Skeletal muscle tissue (tissue), 4 donors: ENCODE data around the gene WDR49. TPM values are rescaled to one million over a fixed set of nuclear protein-coding genes. Genes with fewer than 3 reads are reported as not detected.

Experiments used
- H3K27ac ChIP-seq: one replicate; pipeline ENCODE4 v1.7.0; 2013; ENCODE audit warnings: mild to moderate bottlenecking, low read depth, low read length, inconsistent platforms
- H3K27me3 ChIP-seq, 3 donors: one replicate each; pipeline ENCODE4 v1.7.0; 2013; ENCODE audit warnings: low read length in 3 of 3; ENCODE audit not compliant: control insufficient read depth in 3 of 3, insufficient read depth in 3 of 3
- H3K36me3 ChIP-seq, 3 donors: one replicate each; pipeline ENCODE4 v1.7.0; 2013; ENCODE audit warnings: low read length in 3 of 3; ENCODE audit not compliant: control insufficient read depth in 3 of 3, insufficient read depth in 3 of 3
- H3K4me1 ChIP-seq, 3 donors: one replicate each; pipeline ENCODE4 v1.7.0; 2013; ENCODE audit warnings: low read length in 3 of 3, mild to moderate bottlenecking in 3 of 3; ENCODE audit not compliant: control insufficient read depth in 3 of 3, insufficient read depth in 3 of 3
- H3K4me3 ChIP-seq, 3 donors: one replicate each; pipeline ENCODE4 v1.7.0; 2013; ENCODE audit warnings: low read length in 3 of 3
- H3K9ac ChIP-seq, 3 donors: one replicate each; pipeline ENCODE4 v1.7.0; 2013; ENCODE audit warnings: low read length in 3 of 3, mild to moderate bottlenecking in 3 of 3, moderate library complexity in 2 of 3, low read depth in 1 of 3
- H3K9me3 ChIP-seq, 3 donors: one replicate each; pipeline ENCODE4 v1.7.0; 2013; ENCODE audit warnings: low read length in 3 of 3; ENCODE audit not compliant: control insufficient read depth in 3 of 3
- total RNA-seq: library from RNA; depleted of rRNA; stranded (reverse); fragments of >200 nt; gene quantifications from one replicate; pipeline ENCODE4 v1.2.3, GENCODE V29; 2014
- donor health status: Osteomylitis.

The WDR49 gene
- total RNA-seq, 1 donor from 2014 or later: 5.7 TPM

DNA sequence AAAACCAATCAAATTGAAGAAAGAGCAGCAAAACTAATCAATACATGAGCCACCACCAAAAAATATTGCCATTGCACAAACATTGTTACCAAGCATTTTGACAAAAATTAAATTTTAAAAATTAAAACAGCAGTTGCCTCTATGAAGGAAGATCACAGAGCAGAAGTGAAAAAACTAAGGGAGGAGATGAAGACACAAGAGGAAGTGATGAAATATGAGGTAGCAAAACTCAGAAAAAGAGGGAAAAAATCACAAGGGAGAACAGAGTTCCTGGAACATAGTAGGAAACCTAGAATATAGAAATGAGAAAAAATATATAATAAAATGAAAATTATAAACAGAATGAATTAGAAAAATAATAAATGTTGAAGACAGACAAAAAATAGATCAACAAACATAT, 172.6 kb downstream of the WDR49 start:
- Histone ChIP-seq H3K9ac (no peak overlapping the region), H3K27me3 (no peaks in the 10 kb centered on the region), H3K27ac (no peak overlapping the region), H3K4me3 (no peak overlapping the region), H3K9me3 (no peaks in the 10 kb centered on the region), H3K4me1 (no peaks in the 10 kb centered on the region), H3K36me3 (no peaks in the 10 kb centered on the region)

DNA sequence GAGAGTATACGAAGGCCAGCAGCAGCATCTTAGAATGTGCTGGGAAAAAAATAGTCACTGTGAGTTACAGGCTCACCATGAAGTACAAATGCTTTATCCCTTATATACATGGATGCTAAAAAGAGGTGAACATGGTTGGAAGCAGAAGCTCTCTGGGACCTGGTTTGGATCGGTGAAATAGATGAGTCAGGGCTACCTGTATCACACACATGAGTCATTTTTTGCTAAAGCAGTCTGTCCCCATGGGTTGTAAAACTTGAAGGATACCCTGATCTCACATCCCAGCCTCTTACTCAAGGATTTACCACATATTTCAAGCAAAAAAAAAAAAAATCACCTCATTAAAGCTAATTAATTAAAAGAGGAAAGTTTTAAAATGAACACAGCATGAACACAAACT, 173.0 kb downstream of the WDR49 start:
- H3K27me3 ChIP-seq: no peaks in the 10 kb centered on the region
- no peaks in the 10 kb centered on the region for H3K9me3 ChIP-seq
- no peak overlapping the region for H3K4me3 ChIP-seq
- H3K4me1 ChIP-seq: no peaks in the 10 kb centered on the region
- no peaks in the 10 kb centered on the region for H3K36me3 ChIP-seq
- H3K27ac ChIP-seq: no peak overlapping the region
- no peak overlapping the region for H3K9ac ChIP-seq

DNA sequence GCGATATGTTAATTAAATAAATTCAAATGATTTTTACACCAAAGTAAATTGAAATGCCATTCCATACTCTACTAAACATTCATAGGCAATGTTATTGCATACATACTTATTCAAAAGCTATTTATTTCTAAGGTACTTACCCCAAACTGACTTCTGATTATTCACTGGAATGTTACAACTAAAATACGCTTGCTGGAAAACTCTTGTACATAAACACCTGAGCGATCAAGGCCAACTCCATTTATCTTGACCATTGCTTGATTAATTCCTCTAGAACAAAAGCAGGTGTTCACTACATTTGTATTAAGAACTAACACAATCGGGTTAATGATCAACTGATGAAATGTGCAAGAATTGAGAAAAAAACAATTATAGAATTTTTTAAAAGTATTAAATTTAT, 179.9 kb downstream of the WDR49 start, which contains the start of gene SERPINI2:
Gene SERPINI2 (minus strand): TSS at position 180 of the 400 bp plus-strand sequence. CDS start 2,208 bp downstream, outside the sequence.
- Histone ChIP-seq H3K27me3 (no peaks in the 10 kb centered on the region), H3K36me3 (no peaks in the 10 kb centered on the region), H3K4me1 (no peaks in the 10 kb centered on the region), H3K9ac (no peak within 1 kb of the TSS), H3K9me3 (no peaks in the 10 kb centered on the region), H3K27ac (no peak within 1 kb of the TSS), H3K4me3 (no peak within 1 kb of the TSS)

DNA sequence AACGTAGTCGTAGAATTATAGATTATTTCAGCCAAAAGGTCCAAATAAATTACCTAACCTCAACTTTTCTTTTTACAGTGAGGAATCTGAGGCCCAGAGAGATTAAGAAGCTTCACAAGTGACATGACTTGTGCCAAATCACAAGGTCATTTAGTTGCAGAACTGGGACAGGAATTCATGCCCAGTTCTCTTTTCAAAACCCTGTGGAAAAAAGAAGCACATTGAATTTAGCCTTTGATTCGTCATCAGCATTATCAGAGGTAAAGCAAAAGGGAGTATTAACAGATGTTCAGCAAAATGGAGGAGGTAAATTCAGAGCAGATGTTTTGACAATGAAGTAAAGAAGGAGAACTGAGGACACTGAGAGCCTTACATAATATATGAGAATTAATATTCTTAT, 184.4 kb downstream of the WDR49 start:
- H3K27me3 ChIP-seq: no peaks in the 10 kb centered on the region
- H3K9ac ChIP-seq: no peak overlapping the region
- H3K4me1 ChIP-seq: no peaks in the 10 kb centered on the region
- H3K27ac ChIP-seq: no peak overlapping the region
- H3K4me3 ChIP-seq: no peak overlapping the region
- no peaks in the 10 kb centered on the region for H3K36me3 ChIP-seq
- H3K9me3 ChIP-seq: no peaks in the 10 kb centered on the region

DNA sequence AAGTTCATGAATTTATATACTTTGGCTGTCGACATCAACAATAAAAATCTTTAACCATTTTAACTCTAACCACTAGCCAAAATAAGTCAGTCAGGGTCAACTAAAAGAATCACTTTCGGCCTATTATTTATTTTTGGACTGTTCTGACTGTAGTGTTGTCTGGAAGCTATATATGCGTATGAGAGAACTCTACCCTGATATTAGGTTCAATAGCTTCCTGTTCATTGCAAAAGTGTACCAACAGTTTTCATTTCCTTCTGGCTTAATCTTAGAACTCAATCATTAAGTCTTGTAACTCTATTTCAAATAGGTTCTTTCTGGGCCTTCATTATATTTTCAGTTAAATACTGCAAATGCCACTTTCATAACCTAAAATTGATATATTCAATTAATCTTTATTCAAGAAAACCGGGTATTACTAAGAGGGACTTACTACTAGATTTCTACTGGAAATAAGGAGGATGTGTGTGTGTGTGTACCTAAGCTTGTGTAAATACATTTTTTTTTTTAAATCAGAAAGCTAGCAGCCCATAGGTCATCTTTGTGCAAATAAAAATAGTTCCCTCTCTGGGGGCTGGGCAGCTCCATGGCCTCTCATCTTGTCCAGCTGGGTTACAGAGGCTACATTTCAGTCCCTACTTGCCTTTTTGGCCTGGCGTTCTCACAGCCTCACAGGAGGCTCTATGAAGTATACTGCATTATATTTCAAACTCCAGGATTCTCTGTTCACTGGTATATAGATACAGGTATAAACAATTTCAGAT, 185.7 kb downstream of the WDR49 start:
- Histone ChIP-seq H3K4me1 (no peaks in the 10 kb centered on the region), H3K9me3 (no peaks in the 10 kb centered on the region), H3K27me3 (no peaks in the 10 kb centered on the region), H3K27ac (no peak overlapping the region), H3K4me3 (no peak overlapping the region), H3K9ac (no peak overlapping the region), H3K36me3 (no peaks in the 10 kb centered on the region)

DNA sequence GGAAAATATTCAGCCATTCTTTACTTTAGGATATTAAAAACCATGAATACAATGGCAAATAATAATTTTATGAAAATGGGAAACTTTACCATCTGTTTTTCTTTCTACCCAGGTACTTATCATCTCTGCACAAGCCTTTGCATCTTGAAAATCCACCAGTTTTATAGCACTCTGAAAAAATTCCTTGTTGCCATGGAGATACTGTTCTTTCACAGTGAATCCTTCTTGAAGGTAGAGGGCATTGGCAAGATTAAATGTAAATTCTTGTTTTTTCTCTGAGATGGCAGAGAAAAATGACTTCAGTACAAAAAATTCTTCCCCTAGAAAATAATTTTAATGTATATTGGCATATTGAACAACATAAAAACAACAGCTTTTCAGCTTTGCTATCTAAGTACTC, 186.8 kb downstream of the WDR49 start:
- Histone ChIP-seq H3K27me3 (no peaks in the 10 kb centered on the region), H3K9me3 (no peaks in the 10 kb centered on the region), H3K27ac (no peak overlapping the region), H3K4me1 (no peaks in the 10 kb centered on the region), H3K36me3 (no peaks in the 10 kb centered on the region), H3K4me3 (no peak overlapping the region), H3K9ac (no peak overlapping the region)

DNA sequence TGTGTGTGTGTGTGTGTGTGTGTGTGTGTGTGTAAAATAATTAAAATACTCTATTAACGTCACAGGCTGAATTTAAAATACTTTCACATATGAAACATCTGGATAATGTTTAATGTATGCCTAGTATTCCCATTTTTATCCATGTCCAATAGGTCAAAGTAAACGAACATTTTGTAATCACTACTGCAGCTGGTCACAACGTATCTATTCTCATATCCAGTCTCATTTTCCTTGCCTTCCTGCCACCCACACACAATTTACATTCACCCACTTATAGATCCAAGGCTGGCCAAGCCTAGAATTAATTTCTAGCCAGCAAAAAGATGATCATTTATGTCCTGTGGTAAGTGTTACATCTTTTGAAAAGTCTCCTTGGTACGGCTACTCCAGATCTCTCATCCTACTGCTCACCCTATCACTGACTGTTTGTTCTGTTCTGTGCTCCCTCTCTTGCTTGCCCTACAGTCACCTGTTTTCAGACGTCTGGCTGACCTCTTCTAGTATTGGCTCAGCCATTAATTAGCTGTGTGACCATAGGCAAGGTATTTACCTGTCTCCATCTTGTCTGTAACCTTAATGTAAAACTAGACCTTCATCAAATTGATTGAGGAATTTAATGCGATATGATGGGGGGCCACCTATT, 197.5 kb downstream of the WDR49 start:
- Histone ChIP-seq H3K27ac (no peak overlapping the region), H3K9me3 (no peaks in the 10 kb centered on the region), H3K27me3 (no peaks in the 10 kb centered on the region), H3K9ac (no peak overlapping the region), H3K4me1 (no peaks in the 10 kb centered on the region), H3K4me3 (no peak overlapping the region), H3K36me3 (no peaks in the 10 kb centered on the region)

DNA sequence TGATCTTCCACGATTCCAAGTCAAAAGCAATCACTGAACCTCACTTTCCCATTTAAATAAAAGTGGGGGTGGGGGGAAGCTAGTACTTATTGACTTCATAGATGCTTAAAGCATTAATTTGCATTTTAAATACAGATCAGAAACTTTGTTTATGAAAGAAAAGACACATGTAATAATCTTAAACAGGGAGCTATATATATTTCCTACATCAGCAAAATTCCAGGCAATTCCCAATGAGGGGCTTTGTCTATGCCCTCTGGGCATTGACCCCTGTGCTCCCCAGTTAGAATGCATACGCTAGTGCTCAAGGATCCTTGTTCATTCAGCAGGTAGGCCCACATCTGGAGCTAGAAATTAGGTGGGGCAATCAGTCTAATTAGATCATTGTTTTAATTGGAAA, 199.9 kb downstream of the WDR49 start:
- no peaks in the 10 kb centered on the region for H3K36me3 ChIP-seq
- no peaks in the 10 kb centered on the region for H3K4me1 ChIP-seq
- no peak overlapping the region for H3K9ac ChIP-seq
- no peak overlapping the region for H3K27ac ChIP-seq
- no peak overlapping the region for H3K4me3 ChIP-seq
- H3K9me3 ChIP-seq: no peaks in the 10 kb centered on the region
- no peaks in the 10 kb centered on the region for H3K27me3 ChIP-seq

DNA sequence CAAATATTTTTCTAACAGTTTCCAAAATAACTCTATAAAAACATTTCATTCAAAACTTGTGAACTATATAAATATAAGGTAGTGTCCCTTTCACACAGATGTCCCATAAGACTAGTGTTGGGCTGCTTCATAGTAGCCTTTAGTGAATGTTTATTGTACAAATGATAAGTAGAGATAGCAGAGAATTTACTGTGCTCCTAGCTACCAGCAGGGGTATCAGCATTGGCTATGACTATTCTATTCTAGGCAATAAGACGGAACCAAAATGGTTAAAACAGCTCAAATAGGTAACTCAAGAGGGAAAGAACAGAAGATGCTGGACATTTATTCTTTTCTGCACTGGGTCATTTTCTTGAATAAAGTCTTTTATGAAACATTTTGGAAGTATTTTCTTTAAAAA, 202.5 kb downstream of the WDR49 start:
- Histone ChIP-seq H3K4me1 (no peaks in the 10 kb centered on the region), H3K4me3 (no peak overlapping the region), H3K36me3 (no peaks in the 10 kb centered on the region), H3K9ac (no peak overlapping the region), H3K9me3 (no peaks in the 10 kb centered on the region), H3K27ac (no peak overlapping the region), H3K27me3 (no peaks in the 10 kb centered on the region)

DNA sequence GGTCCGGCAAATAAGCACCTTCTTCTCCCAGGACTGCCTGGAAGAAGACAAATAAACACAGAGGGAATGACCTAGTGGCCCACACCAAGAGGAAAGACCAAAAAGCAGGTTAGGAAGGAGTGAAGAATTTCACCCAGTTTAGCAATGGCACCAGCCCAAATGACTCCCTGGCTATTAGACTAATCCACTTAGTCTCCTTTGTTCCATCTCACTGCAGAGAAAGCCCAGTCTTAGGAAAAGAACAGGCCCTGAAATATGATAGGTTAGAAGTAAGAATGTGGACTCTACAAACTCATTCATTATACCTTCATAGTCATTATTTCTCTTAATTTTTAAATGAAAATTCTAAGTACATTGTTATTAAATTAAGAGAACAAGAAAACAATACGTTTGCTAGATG, 203.1 kb downstream of the WDR49 start:
- Histone ChIP-seq H3K9me3 (no peaks in the 10 kb centered on the region), H3K27me3 (no peaks in the 10 kb centered on the region), H3K4me3 (no peak overlapping the region), H3K36me3 (no peaks in the 10 kb centered on the region), H3K4me1 (no peaks in the 10 kb centered on the region), H3K9ac (no peak overlapping the region), H3K27ac (no peak overlapping the region)
